Tibial nerve (tissue), 4 donors: ENCODE data around the gene CD7. TPM values are rescaled to one million over a fixed set of nuclear protein-coding genes. Genes with fewer than 3 reads are reported as not detected.
"Not testable (repeated sequence)": the region's sequence is repeated elsewhere in the genome, so short reads cannot be mapped to it uniquely, and the experiment has no call there.

Experiments used
- DNase-seq, 2 donors: peaks; one replicate each; pipeline ENCODE4 v3.0.0-alpha.2; 2019; ENCODE audit warnings: low spot score in 2 of 2
- H3K27ac ChIP-seq, 4 donors: fragments of 200-600 bp; sonication (generic) in 3 of 4; one replicate each; pipeline ENCODE4 v1.5.1; 2017 to 2019; ENCODE audit warnings: mild to moderate bottlenecking in 1 of 4
- H3K27me3 ChIP-seq, 2 donors: fragments of 200-600 bp; sonication (generic) in 1 of 2; one replicate each; pipeline versions ENCODE4 v1.5.1 to v1.6.0; 2017 to 2019
- H3K36me3 ChIP-seq, 3 donors: fragments of 200-600 bp; sonication (generic); one replicate each; pipeline ENCODE4 v1.5.1; 2018 to 2019
- H3K4me1 ChIP-seq, 4 donors: fragments of 200-600 bp; sonication (generic) in 3 of 4; one replicate each; pipeline ENCODE4 v1.5.1; 2017 to 2019
- H3K4me3 ChIP-seq, 4 donors: fragments of 200-600 bp; sonication (generic) in 3 of 4; one replicate each; pipeline ENCODE4 v1.5.1; 2017 to 2019; ENCODE audit warnings: mild to moderate bottlenecking in 1 of 4, moderate library complexity in 1 of 4
- H3K9me3 ChIP-seq, 4 donors: fragments of 200-600 bp; sonication (generic) in 3 of 4; one replicate each; pipeline ENCODE4 v1.5.1; 2017 to 2019
- EP300 ChIP-seq, 2 donors: sonication (generic); formaldehyde crosslinking; IDR thresholded peaks; one replicate each; pipeline ENCODE4 v1.6.1; 2017; ENCODE audit warnings: antibody characterized with exemption in 2 of 2, mild to moderate bottlenecking in 1 of 2
- POLR2A ChIP-seq, 2 donors: fragments of 450-650 bp; IDR thresholded peaks; one replicate each; pipeline ENCODE4 v1.6.1; 2017; ENCODE audit warnings: antibody characterized with exemption in 2 of 2, mild to moderate bottlenecking in 2 of 2, moderate library complexity in 2 of 2
- WGBS, 2 donors: methylation state at CpG; one replicate each; pipeline ENCODE4 v1.1.5; 2018; 5-methylcytosine and 5-hydroxymethylcytosine counted together
- total RNA-seq, 4 donors: library from RNA; depleted of rRNA; stranded (reverse); fragments of >200 nt; gene quantifications; one replicate each; pipeline ENCODE4 v1.1.0, GENCODE V29; 2016
- TF ChIP-seq, protein P1 (sequence below), 5 experiments: fragments of 200-600 bp in 3 of 5; fragments of 450-650 bp in 2 of 5; sonication (generic) in 3 of 5; IDR thresholded peaks; one replicate each; pipeline ENCODE4 v1.5.1; 2016 to 2019; ENCODE audit warnings: antibody characterized with exemption in 5 of 5, mild to moderate bottlenecking in 3 of 5, moderate library complexity in 2 of 5

The CD7 gene
- total RNA-seq, 4 donors from 2014 or later = 0.63 to 0.90 TPM; not detected in 2

DNA sequence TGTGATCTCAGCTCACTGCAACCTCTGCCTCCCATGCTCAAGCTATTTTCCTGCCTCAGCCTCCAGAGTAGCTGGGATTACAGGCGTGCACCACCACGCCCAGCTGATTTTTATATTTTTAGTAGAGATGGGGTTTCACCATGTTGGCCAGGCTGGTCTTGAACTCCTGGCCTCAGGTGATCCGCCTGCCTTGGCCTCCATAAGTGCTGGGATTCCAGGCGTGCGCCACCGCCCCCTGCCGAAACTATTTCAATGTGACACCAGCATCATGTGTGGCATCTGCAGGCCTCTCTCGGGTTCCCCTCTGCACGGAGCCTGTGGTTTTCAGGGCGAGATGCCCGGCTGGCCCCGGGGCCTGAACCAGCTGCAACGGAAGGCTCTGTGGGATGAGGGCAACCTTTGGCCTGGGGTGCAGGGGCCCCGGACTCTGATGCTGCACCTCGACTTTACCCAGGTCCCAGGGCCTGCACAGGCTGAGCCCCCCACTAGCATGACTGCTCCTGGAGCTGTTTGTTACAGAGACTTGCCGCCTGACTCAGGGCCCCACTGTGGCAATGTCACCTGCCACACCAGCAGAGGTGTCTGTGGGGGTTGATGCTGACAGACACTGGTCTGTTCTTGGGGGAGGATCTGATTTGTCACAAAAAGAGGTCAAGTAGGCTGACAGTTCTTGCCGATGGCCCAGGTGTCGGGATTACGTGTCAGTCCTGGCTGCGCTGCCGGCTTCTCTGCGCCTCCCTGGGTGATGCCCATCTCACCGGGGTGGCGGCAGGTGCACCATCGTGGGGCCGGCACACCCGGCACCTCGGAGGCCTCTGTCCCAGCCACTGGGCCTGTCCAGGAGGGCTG, 33.0 kb upstream of the CD7 start:
- Histone ChIP-seq H3K4me3 (no peak overlapping the region), H3K27me3 (peaks cover 0 to 10% of the 10 kb centered on the region in 2 donors), H3K9me3 (no peaks in the 10 kb centered on the region), H3K27ac (no peak overlapping the region), H3K4me1 (peaks cover 0 to 21% (median 4%) of the 10 kb centered on the region in 4 donors), H3K36me3 (no peaks in the 10 kb centered on the region)
- TF ChIP-seq EP300 (IDR thresholded peaks at IDR 0.05) = no peak
- TF ChIP-seq, protein P1, sequence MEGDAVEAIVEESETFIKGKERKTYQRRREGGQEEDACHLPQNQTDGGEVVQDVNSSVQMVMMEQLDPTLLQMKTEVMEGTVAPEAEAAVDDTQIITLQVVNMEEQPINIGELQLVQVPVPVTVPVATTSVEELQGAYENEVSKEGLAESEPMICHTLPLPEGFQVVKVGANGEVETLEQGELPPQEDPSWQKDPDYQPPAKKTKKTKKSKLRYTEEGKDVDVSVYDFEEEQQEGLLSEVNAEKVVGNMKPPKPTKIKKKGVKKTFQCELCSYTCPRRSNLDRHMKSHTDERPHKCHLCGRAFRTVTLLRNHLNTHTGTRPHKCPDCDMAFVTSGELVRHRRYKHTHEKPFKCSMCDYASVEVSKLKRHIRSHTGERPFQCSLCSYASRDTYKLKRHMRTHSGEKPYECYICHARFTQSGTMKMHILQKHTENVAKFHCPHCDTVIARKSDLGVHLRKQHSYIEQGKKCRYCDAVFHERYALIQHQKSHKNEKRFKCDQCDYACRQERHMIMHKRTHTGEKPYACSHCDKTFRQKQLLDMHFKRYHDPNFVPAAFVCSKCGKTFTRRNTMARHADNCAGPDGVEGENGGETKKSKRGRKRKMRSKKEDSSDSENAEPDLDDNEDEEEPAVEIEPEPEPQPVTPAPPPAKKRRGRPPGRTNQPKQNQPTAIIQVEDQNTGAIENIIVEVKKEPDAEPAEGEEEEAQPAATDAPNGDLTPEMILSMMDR (IDR thresholded peaks at IDR 0.05) = no peak
- no peak for TF ChIP-seq POLR2A (IDR thresholded peaks at IDR 0.05)
- 81 to 84% methylated on average over 12 to 15 of the region's 28 CpGs for WGBS, 2 donors
- no peak for DNase-seq

- Histone ChIP-seq H3K27me3 (peaks cover 0 to 12% of the 10 kb centered on the region in 2 donors), H3K27ac (no peak overlapping the region), H3K4me1 (peaks cover 0 to 21% (median 4%) of the 10 kb centered on the region in 4 donors), H3K4me3 (no peak overlapping the region), H3K36me3 (no peaks in the 10 kb centered on the region), H3K9me3 (no peaks in the 10 kb centered on the region)
- TF ChIP-seq, protein P1 (IDR thresholded peaks at IDR 0.05) = no peak
- TF ChIP-seq EP300 (IDR thresholded peaks at IDR 0.05) (no peak), POLR2A (IDR thresholded peaks at IDR 0.05) (no peak)
- DNase-seq = no peak
- WGBS, 2 donors = 30 to 40% methylated on average over 11 of the region's 11 CpGs
These were observed 31.9 kb upstream of the CD7 start for GRCh38 chr17:82349287-82349701.

- DNase-seq = no peak
- no peaks in the 10 kb centered on the region for H3K36me3 ChIP-seq
- H3K27ac ChIP-seq = no peak overlapping the region
- H3K9me3 ChIP-seq = no peaks in the 10 kb centered on the region
- peaks cover 0 to 21% (median 4%) of the 10 kb centered on the region in 4 donors for H3K4me1 ChIP-seq
- H3K4me3 ChIP-seq = no peak overlapping the region
- WGBS, 2 donors = 43 to 52% methylated on average over 11 of the region's 11 CpGs
- peaks cover 0 to 16% of the 10 kb centered on the region in 2 donors for H3K27me3 ChIP-seq
- TF ChIP-seq, protein P1 (IDR thresholded peaks at IDR 0.05) = no peak
- no peak for TF ChIP-seq EP300 (IDR thresholded peaks at IDR 0.05)
- TF ChIP-seq POLR2A (IDR thresholded peaks at IDR 0.05) = no peak
These were observed 31.5 kb upstream of the CD7 start for GRCh38 chr17:82348866-82349265.

DNA sequence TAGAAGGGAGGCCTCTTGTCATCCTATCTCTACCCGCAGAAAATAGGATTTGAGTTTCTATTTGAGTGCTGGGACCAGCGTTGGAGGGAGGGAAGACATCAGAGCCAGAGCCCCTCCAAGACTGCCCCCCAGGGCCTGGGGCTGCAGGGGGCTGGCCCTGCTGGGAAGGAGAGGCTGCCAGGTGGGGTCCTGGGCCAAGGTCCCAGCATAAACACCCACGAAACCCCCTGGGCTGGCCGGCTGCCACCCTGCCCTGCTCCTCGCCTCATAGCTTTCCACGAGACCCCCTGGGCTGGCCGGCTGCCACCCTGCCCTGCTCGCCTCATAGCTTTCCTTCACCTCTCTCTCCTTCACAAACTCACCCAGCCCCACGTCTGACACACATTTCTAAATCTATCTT, 31.0 kb upstream of the CD7 start:
- no peak overlapping the region for H3K27ac ChIP-seq
- TF ChIP-seq, protein P1 (IDR thresholded peaks at IDR 0.05) = no peak
- TF ChIP-seq EP300 (IDR thresholded peaks at IDR 0.05) (no peak), POLR2A (IDR thresholded peaks at IDR 0.05) (no peak)
- 49 to 53% methylated on average over 9 of the region's 9 CpGs for WGBS, 2 donors

DNA sequence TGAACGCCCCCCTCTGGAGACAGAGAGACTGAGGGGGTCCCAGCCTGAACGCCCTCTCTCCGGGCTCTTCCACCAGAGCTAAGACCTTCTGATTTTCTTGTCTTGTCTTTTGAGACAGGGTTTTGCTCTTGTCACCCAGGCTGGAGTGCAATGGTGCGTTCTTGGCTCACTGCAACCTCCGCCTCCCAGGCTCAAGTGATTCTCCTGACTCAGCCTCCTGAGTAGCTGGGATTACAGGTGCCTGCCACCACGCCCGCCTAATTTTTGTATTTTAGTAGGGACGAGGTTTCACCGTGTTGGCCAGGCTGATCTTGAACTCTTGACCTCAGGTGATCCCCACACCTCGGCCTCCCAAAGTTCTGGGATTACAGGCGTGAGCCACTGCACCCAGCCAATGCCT, 30.6 kb upstream of the CD7 start:
- H3K27ac ChIP-seq, DNase-seq, H3K36me3 ChIP-seq, H3K9me3 ChIP-seq, H3K4me3 ChIP-seq: not testable (repeated sequence)
- WGBS, 2 donors = 82 to 83% methylated on average over 9 to 11 of the region's 11 CpGs
- peaks cover 0 to 21% (median 4%) of the 10 kb centered on the region in 4 donors for H3K4me1 ChIP-seq
- H3K27me3 ChIP-seq = peaks cover 0 to 16% of the 10 kb centered on the region in 2 donors

More for the DNA sequence above, 31.0 kb upstream of the CD7 start:
- no peak for DNase-seq
- Histone ChIP-seq H3K4me1 (peaks cover 0 to 21% (median 4%) of the 10 kb centered on the region in 4 donors), H3K9me3 (no peaks in the 10 kb centered on the region), H3K4me3 (no peak overlapping the region), H3K36me3 (no peaks in the 10 kb centered on the region), H3K27me3 (peaks cover 0 to 16% of the 10 kb centered on the region in 2 donors)
